HG02884 (cell line): ENCODE results near the gene SYT13.

Experiments
- ATAC-seq: cut with Tn5 transposase; IDR thresholded peaks from one replicate; pipeline ENCODE4 v1.9.1; 2021; ENCODE audit warnings: mild to moderate bottlenecking, moderate library complexity; ENCODE audit not compliant: unreplicated experiment

The SYT13 gene, protein sequence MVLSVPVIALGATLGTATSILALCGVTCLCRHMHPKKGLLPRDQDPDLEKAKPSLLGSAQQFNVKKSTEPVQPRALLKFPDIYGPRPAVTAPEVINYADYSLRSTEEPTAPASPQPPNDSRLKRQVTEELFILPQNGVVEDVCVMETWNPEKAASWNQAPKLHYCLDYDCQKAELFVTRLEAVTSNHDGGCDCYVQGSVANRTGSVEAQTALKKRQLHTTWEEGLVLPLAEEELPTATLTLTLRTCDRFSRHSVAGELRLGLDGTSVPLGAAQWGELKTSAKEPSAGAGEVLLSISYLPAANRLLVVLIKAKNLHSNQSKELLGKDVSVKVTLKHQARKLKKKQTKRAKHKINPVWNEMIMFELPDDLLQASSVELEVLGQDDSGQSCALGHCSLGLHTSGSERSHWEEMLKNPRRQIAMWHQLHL

GRCh38 chr11:45285930-45286632, at the start of gene SYT13:
Gene SYT13 (minus strand): TSS chr11:45286341. CDS start chr11:45286207, 134 bp downstream.
- no peak for ATAC-seq

DNA sequence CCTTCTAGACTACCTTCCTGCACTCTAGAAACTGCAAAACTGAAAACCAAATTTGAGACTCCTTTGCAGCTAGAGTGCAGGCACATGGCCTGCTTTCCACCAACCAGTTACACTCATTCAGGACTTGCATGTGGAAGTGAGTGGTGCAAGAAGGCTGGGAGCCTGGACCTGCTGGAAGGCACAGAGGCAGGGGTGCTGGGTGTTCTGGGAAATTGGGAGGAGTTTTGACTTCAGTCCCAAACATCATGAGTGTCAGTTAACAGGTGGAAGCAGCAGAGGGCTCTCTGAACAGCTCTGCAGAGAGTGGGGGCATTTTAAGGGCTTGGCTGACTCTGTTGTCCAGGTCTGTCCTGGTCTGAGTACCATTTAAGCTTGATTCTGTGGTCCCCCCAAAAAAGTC, 49.3 kb upstream of the SYT13 start:
- ATAC-seq, result no peak

DNA sequence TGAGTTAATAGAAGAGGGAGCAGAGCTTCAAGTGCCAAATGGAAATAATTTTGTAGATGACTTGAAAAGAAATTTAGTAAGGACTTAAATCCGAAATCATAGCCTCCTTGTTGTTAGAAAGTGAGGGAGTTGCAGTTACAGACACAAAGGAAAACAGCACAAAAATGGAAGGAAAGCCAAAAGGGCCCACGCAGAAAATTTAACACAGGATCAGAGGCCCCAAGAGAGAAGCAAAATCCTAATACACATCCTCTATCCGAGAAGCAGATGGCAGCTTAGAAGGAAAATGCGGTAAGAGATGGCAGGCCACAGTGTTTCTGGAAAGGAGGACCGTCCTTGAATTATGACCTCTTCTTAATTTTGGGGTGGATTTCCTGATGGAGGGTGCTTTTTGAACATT, 48.7 kb upstream of the SYT13 start:
- ATAC-seq, result no peak

DNA sequence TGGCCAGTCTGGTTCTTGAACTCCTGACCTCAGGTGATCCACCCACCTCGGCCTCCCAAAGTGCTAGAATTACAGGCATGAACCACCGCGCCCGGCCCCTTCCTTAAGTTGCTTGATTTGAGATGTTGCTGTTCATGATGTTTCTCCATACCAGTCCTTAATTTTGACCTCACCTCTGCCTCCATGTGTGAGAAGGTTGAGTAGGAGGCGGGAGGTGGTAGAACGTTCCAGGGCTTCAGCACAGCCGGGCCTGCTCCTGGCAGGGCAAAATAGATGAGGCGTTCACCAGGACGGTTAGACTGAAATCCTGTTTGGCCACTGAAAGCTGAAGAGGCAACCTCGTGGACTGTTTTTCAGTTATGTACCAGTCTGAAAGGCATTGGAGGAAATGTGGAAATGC, 48.3 kb upstream of the SYT13 start:
- no peak for ATAC-seq

GRCh38 chr11:45333001-45333971, 47.1 kb upstream of the SYT13 start:
- no peak for ATAC-seq

- ATAC-seq, result no peak
Measured at GRCh38 chr11:45332276-45332934, 46.3 kb upstream of the SYT13 start.

DNA sequence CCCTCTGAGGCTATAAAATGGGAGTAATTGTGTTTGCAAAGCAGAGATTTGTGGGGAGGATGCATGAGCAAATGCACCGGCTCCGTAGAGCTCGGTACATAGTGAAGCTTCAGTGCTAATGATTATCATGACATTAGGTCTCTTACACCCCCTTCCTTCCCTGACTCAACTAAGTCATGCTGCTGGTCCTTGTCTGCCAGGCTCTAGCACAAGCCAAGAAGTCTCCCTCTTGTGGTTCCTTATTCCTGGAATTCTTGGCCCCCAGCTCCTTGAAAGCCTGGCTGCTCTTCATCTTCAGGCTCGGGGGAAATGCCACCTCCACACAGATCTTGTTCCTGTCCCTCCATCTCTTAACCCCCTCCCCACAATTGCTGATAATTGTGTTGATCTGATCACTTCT, 45.7 kb upstream of the SYT13 start:
- ATAC-seq, result no peak

GRCh38 chr11:45328726-45329125, 42.6 kb upstream of the SYT13 start:
- no peak for ATAC-seq

- ATAC-seq, result no peak
Measured at GRCh38 chr11:45324459-45324858, 38.3 kb upstream of the SYT13 start.

DNA sequence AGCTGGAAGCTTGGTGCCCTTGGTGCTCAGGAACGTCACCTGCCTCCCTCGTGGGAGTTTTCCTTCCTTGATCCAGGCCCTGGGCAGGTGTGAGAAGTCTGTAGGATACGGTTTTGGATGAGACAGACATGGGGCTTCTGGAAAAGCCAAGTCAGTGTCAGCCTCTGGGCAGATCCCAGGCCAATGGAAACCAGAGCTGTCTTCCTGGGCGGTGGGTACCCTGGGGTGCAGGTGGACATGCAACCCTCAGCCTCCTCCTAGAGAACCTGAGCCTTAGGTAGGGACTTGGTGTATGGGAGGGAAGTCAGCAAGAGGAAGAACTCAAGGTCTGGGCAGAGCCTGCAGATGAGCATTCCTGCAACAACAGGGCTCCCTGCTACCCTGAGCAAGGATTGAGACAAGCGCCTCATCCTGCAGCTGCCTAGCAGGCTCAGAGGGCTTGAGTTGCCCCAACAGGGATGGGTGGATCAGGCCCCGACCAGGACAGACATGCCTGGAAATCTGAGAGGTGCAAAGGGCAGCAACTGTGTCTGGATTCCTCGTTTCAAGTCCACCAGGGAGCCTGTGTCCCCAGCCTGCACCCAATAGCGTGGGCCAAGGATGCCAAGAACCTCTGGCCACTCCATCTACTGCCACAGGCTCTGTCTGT, 37.6 kb upstream of the SYT13 start:
- ATAC-seq, result no peak

GRCh38 chr11:45322891-45323600, 36.9 kb upstream of the SYT13 start:
- ATAC-seq, result no peak

DNA sequence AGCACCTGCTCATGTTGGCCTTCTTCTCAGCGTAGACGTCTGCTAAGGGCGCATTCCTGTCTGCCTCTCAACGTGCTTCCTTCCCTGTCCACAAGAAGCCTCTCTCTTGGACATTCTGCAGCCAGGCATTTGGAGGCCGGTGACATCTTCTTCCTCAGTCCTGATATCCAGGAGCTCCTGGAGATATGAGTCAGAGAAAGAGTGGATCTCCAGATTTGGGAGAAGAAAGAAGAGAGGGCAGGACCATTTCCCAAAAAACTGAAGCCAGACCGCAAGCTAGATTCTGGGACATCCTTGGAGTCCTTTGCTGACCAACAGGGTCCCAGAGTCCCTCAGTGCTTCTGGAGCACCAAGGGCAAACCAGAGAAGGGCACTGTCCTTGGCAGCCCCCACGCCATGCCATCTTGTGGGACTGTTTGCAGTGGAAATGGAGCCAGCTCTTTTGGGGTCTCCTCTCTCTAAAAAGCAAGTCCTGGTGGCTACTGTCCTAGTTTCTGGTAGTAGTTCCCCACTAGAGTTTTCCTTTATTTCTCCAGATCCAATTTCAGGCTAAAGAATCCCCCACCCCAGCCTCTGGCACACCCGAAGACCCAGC, 36.1 kb upstream of the SYT13 start:
- no peak for ATAC-seq

- no peak for ATAC-seq
Measured at GRCh38 chr11:45321669-45322068, 35.5 kb upstream of the SYT13 start.

GRCh38 chr11:45321031-45321595, 35.0 kb upstream of the SYT13 start:
- ATAC-seq, result no peak

GRCh38 chr11:45320371-45320770, 34.2 kb upstream of the SYT13 start:
- ATAC-seq, result no peak

DNA sequence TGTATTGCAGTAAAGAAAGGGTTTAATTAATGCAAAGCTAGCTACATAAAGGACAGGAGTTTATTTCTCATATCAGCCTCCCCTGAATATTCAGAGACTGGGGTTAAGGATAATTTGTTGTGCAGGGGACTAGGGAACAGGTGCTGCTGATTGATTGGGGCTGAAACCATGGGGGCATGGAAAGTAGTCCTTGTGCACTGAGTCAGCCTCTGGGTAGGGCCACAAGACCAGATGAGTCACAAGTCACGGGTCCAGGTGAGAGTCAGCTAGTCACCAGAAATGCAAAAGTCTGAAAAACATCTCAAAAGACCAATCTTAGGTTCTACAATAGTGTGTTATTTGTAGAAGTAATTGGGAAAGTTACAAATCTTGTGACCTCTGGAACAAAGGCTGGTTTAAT, 32.9 kb upstream of the SYT13 start:
- no peak for ATAC-seq

DNA sequence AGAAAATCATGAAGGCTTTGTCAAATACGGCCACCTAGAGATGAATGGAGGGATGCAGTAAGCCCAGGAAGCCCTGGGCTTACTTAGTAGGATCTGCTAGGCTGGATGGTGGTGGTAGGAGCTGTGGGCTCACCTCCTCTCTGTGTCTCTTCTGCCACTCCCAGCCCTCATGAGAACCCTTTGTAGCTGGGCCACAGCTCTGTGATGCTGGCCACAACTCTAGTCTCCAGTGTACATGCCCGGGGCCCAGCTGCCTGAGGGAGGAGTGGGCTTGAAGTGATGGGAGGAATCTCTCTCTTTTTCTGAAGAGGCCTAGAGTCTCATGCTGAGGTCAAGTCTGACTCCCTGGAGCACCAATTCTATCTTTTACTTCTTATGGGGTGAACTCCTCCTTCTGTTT, 32.4 kb upstream of the SYT13 start:
- no peak for ATAC-seq

GRCh38 chr11:45316258-45316657, 30.1 kb upstream of the SYT13 start:
- no peak for ATAC-seq

- no peak for ATAC-seq
Measured at GRCh38 chr11:45314900-45315299, 28.8 kb upstream of the SYT13 start.
